ENCODE results near the gene TMED10. TPM values are rescaled to one million over a fixed set of nuclear protein-coding genes. Genes with fewer than 3 reads are reported as not detected.

The TMED10 gene
- total RNA-seq, 1 donor from 2014 or later = 122 TPM

DNA sequence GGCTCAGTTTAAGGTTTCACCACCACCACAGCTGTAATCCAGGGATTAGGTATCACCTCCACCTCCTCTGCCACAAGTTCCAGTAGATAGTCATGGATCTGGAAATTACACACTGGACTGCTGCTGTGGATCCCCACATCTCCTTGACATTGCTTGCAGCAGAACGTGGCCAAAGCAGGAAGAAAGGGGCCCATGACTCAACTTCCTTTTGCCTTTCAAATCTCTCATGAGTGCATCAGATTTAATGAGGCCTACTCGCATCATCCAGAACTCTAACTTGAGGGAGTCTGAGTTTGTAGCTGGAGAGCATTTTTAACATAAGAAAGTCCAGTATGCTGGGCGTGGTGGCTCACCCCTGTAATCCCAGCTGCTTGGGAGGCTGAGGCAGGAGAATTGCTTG is 29.2 kb upstream of the TMED10 start:
- DNase-seq (ENCODE audit: low read depth) = no peak
- no peak overlapping the region for H3K4me3 ChIP-seq (ENCODE audit: low read depth, low read length)
- no peak for TF ChIP-seq CTCF (conservative IDR thresholded peaks at IDR 0.05; ENCODE audit: low read depth, low read length)

GRCh38 chr14:75204116-75204515 is 27.7 kb upstream of the TMED10 start:
- H3K4me3 ChIP-seq (ENCODE audit: low read depth, low read length) = no peak overlapping the region
- no peak for DNase-seq (ENCODE audit: low read depth)
- no peak for TF ChIP-seq CTCF (conservative IDR thresholded peaks at IDR 0.05; ENCODE audit: low read depth, low read length)

DNA sequence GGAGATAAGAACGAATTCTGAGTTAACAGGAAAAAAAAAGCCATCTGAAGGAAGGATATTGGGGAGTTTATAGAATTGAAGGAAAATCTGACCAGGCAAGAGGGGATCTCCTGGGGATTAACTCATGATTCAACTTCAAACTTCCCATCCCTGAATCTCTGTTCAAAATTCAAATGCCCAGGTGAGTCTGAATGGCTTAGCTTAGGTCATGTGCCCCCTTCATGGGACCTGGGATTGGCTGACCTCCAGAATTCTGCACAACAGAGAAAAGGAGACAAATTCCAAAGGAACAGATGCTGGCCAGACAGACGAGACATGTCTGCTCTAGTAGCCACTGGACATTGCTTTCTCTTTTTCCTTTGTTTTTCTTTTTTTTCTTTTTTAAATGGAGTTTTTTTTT is 26.2 kb upstream of the TMED10 start:
- H3K4me3 ChIP-seq (ENCODE audit: low read depth, low read length) = no peak overlapping the region
- TF ChIP-seq CTCF (conservative IDR thresholded peaks at IDR 0.05; ENCODE audit: low read depth, low read length) = no peak
- DNase-seq (ENCODE audit: low read depth) = no peak

DNA sequence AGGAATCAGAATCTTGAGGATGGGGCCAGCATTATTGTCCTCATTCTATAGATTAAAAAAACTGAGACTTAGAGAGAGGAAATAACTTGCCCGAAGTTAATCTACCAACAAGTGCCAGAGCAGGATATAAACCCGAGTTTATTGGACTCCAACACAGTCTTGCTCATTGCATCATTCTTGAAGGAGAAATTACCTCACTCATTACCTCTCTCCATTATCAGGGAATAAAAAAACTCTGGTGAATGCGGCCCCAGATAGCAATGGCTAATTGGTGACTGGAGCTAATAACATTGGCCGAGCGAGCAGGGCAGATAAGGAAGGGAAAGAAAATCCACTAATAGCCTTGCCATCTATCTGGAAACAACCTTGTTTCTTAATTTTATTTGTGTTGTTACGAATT is 24.7 kb upstream of the TMED10 start:
- no peak for TF ChIP-seq CTCF (conservative IDR thresholded peaks at IDR 0.05; ENCODE audit: low read depth, low read length)
- H3K4me3 ChIP-seq (ENCODE audit: low read depth, low read length) = no peak overlapping the region
- DNase-seq (ENCODE audit: low read depth) = no peak

DNA sequence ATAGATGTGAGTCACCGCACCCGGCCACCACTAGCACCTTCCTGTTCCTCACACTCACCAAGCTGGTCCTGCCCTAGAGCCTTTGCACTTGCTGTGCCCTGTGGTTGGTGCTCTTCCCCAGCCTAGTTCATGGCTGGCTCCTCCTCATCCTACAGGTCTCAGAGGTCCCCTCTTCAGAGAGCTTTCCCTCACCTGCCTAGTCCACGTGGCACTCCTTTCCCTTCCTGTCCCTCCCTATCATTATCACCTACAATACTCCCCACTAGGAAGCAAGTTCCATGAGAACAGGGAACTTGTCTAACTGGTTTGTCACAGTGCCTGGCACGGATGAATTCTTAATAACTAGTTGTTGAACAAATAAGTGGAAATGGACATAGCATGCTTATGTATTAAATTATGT is 24.0 kb upstream of the TMED10 start:
- H3K4me3 ChIP-seq (ENCODE audit: low read depth, low read length) = no peak overlapping the region

GRCh38 chr14:75198291-75198933 is 22.0 kb upstream of the TMED10 start:
- no peak for TF ChIP-seq CTCF (conservative IDR thresholded peaks at IDR 0.05; ENCODE audit: low read depth, low read length)
- DNase-seq (ENCODE audit: low read depth) = no peak
- H3K4me3 ChIP-seq (ENCODE audit: low read depth, low read length) = no peak overlapping the region

More for the DNA sequence above, 24.0 kb upstream of the TMED10 start:
- DNase-seq (ENCODE audit: low read depth) = no peak
- no peak for TF ChIP-seq CTCF (conservative IDR thresholded peaks at IDR 0.05; ENCODE audit: low read depth, low read length)

GRCh38 chr14:75197338-75197737 is 20.9 kb upstream of the TMED10 start:
- TF ChIP-seq CTCF (conservative IDR thresholded peaks at IDR 0.05; ENCODE audit: low read depth, low read length) = no peak
- DNase-seq (ENCODE audit: low read depth) = no peak
- no peak overlapping the region for H3K4me3 ChIP-seq (ENCODE audit: low read depth, low read length)

Data from epithelial cell of proximal tubule (primary cell).